ENCODE data around the gene CCL27.

DNA sequence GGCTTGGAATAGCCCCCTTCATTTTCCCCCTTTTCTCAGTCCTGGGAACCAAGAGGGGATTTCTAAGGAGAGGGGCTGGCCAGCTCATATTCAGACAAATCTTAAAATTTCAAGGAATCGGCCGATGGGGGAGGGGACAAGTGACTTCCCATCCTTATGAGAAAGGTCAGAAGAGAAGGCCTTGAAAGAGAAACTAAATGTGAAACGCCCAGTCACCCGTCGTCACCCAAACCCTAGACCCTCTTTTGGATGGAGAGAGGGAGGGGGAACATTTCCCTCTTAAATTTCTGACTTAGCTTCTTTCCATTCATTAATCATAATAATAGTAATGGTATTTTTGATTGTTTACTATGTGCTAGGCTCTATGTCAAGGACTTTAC lies 29.5 kb upstream of the CCL27 start:
- TF ChIP-seq POLR2AphosphoS5 (IDR thresholded peaks at IDR 0.05; ENCODE audit: insufficient read depth in 1 of 2, low read depth in 1 of 2) (no peak), CTCF (IDR thresholded peaks at IDR 0.05) (no peak), POLR2A (IDR thresholded peaks at IDR 0.05) (no peak)

Data from vagina (tissue), 2 donors.